A673 (cell line): Measurements from ENCODE around the gene CCDC141. TPM values are rescaled to one million over a fixed set of nuclear protein-coding genes. Genes with fewer than 3 reads are reported as not detected.
A peak's percentile ranks its signal among the peaks of the same experiment; 100 is the strongest.

Experiments used
- BruUV-seq: library from RNA; stranded (reverse); fragments of 400-500 nt; replicated peaks from 2 replicates; lab custom pipeline; 2021; lab: Mats Ljungman, UMichigan
- CTCF ChIA-PET: fragments of 300-600 bp; sonication (Branson Sonifier 250); formaldehyde crosslinking; loops from one replicate; lab custom pipeline; 2022; ENCODE audit warnings: antibody characterized with exemption; lab: Charles Lee
- POLR2A ChIA-PET: fragments of 300-600 bp; sonication (Branson Sonifier 250); formaldehyde crosslinking; loops from one replicate; lab custom pipeline; 2022; ENCODE audit warnings: antibody characterized with exemption; ENCODE audit not compliant: low non-redundant PET; lab: Charles Lee
- DNase-seq: peaks from one replicate; pipeline ENCODE4 v3.0.0-alpha.2; 2015; ENCODE audit warnings: low spot score
- H3K27ac ChIP-seq: fragments of 200-600 bp; sonication (generic); 2 replicates; pipeline ENCODE4 v1.5.1; 2016; ENCODE audit warnings: mixed run types, low read depth, mild to moderate bottlenecking, mixed read lengths, antibody characterized with exemption, low read length; ENCODE audit not compliant: poor library complexity, severe bottlenecking
- H3K27me3 ChIP-seq: fragments of 200-600 bp; sonication (generic); replicated peaks from 2 replicates; pipeline ENCODE4 v1.6.1; 2017; ENCODE audit warnings: mixed run types, low read depth, mild to moderate bottlenecking, mixed read lengths, antibody characterized with exemption, low read length; ENCODE audit not compliant: insufficient read depth, poor library complexity
- H3K36me3 ChIP-seq: fragments of 200-600 bp; sonication (generic); 2 replicates; pipeline ENCODE4 v1.6.1; 2016; ENCODE audit warnings: mixed run types, mild to moderate bottlenecking, mixed read lengths, antibody characterized with exemption, low read length; ENCODE audit not compliant: insufficient read depth, poor library complexity, severe bottlenecking
- H3K4me1 ChIP-seq: fragments of 200-600 bp; sonication (generic); 2 replicates; pipeline ENCODE4 v1.6.1; 2017; ENCODE audit warnings: mixed run types, mild to moderate bottlenecking, mixed read lengths, antibody characterized with exemption, low read length; ENCODE audit not compliant: insufficient read depth, poor library complexity, severe bottlenecking
- H3K4me3 ChIP-seq: fragments of 200-600 bp; sonication (generic); 2 replicates; pipeline ENCODE4 v1.5.1; 2016; ENCODE audit warnings: low read depth, mixed run types, mild to moderate bottlenecking, mixed read lengths, low read length; ENCODE audit not compliant: poor library complexity, severe bottlenecking
- H3K9me3 ChIP-seq: fragments of 200-600 bp; sonication (generic); 2 replicates; pipeline ENCODE4 v1.6.1; 2016; ENCODE audit warnings: mixed run types, low read depth, mild to moderate bottlenecking, mixed read lengths, antibody characterized with exemption, low read length; ENCODE audit not compliant: poor library complexity, severe bottlenecking
- EZH2 ChIP-seq: fragments of 200-600 bp; sonication (generic); IDR thresholded peaks from 2 replicates; pipeline ENCODE4 v1.6.1; 2017; ENCODE audit warnings: borderline replicate concordance, low read depth, mild to moderate bottlenecking, mixed read lengths, antibody characterized with exemption, low read length; ENCODE audit not compliant: poor library complexity, severe bottlenecking
- intact Hi-C: fragments of 100-400 bp; cut with micrococcal nuclease; formaldehyde crosslinking; loops from one replicate; pipeline ENCODE4 v1.10.0; 2022; ENCODE audit not compliant: unreplicated experiment
- total RNA-seq: library from RNA; stranded (reverse); gene quantifications from 2 replicates; pipeline ENCODE4 v1.2.3, GENCODE V29; 2021
- TF ChIP-seq, protein P1 (sequence below): fragments of 300-800, 200-600 bp; sonication (generic); conservative IDR thresholded peaks from 2 replicates; pipeline ENCODE4 v1.5.1; 2017; ENCODE audit warnings: low read depth, mild to moderate bottlenecking, antibody characterized with exemption, low read length, moderate library complexity, mixed read lengths

CCDC141 gene
- total RNA-seq, 1 experiment from 2014 or later = not detected

- no TSS peak for BruUV-seq
- intact Hi-C loops = no loop called here
- POLR2A ChIA-PET = interaction anchor here (0.6 kb wide), 1 partner anchor 26 kb away, joined by 8 read pairs; no protein-coding TSS in a partner anchor
Measured at GRCh38 chr2:178800510-178800909, 249.4 kb downstream of the CCDC141 start.

DNA sequence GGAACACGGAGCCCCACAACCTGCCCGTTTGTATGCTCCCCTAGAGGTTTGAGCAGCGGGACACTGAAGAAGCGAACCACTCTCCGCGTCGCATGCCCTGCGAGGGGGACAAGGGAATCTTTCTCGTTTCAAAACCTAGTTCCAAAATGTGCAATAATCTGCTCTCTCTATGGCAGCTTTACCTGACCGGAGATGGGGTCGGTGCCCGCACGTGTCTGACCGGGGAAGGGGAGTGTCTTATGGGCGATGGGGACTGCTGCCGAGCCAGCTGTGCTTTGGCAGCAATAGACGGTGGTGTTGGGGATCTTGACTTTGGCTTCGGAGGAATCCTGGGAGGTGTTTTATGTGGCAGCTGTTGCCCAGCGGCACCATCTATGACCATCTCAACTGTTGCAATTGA is 250.6 kb downstream of the CCDC141 start:
- no peak overlapping the region for H3K27ac ChIP-seq
- DNase-seq = no peak
- H3K27me3 ChIP-seq = peaks cover 16% of the 10 kb centered on the region
- peaks cover 4% of the 10 kb centered on the region for H3K9me3 ChIP-seq
- no peak overlapping the region for H3K4me3 ChIP-seq
- POLR2A ChIA-PET = no interaction called here
- H3K4me1 ChIP-seq = no peaks in the 10 kb centered on the region
- intact Hi-C loops = loop anchor here (5.0 to 10.0 kb wide), 2 partner anchors 645 to 948 kb away; no protein-coding TSS in a partner anchor
- TF ChIP-seq EZH2 = no peak
- TF ChIP-seq, protein P1, sequence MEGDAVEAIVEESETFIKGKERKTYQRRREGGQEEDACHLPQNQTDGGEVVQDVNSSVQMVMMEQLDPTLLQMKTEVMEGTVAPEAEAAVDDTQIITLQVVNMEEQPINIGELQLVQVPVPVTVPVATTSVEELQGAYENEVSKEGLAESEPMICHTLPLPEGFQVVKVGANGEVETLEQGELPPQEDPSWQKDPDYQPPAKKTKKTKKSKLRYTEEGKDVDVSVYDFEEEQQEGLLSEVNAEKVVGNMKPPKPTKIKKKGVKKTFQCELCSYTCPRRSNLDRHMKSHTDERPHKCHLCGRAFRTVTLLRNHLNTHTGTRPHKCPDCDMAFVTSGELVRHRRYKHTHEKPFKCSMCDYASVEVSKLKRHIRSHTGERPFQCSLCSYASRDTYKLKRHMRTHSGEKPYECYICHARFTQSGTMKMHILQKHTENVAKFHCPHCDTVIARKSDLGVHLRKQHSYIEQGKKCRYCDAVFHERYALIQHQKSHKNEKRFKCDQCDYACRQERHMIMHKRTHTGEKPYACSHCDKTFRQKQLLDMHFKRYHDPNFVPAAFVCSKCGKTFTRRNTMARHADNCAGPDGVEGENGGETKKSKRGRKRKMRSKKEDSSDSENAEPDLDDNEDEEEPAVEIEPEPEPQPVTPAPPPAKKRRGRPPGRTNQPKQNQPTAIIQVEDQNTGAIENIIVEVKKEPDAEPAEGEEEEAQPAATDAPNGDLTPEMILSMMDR = no peak
- no TSS peak for BruUV-seq
- no peaks in the 10 kb centered on the region for H3K36me3 ChIP-seq
- CTCF ChIA-PET = no interaction called here

More at GRCh38 chr2:178800510-178800909, 249.4 kb downstream of the CCDC141 start:
- Histone ChIP-seq H3K4me1 (no peaks in the 10 kb centered on the region), H3K9me3 (peaks cover 4% of the 10 kb centered on the region), H3K36me3 (no peaks in the 10 kb centered on the region), H3K27ac (no peak overlapping the region), H3K4me3 (no peak overlapping the region), H3K27me3 (peaks cover 16% of the 10 kb centered on the region)
- TF ChIP-seq, protein P1 = no peak
- TF ChIP-seq EZH2 = no peak
- DNase-seq = no peak
- CTCF ChIA-PET = no interaction called here

GRCh38 chr2:178796079-178796677 is 253.8 kb downstream of the CCDC141 start:
- Histone ChIP-seq H3K9me3 (peaks cover 4% of the 10 kb centered on the region), H3K27ac (no peak overlapping the region), H3K4me1 (no peaks in the 10 kb centered on the region), H3K4me3 (no peak overlapping the region), H3K27me3 (peaks cover 11% of the 10 kb centered on the region), H3K36me3 (no peaks in the 10 kb centered on the region)
- no TSS peak for BruUV-seq
- TF ChIP-seq, protein P1 = peak; percentile 68
- no peak for TF ChIP-seq EZH2
- ChIA-PET CTCF (interaction anchor here (0.6 kb wide), 1 partner anchor 997 kb away, joined by 4 read pairs; no protein-coding TSS in a partner anchor), POLR2A (no interaction called here)
- peak; percentile 41 for DNase-seq
- intact Hi-C loops = loop anchor here (1.0 to 10.0 kb wide), 5 partner anchors 116 to 951 kb away; no protein-coding TSS in a partner anchor
